Activated naive CD8-positive, alpha-beta T cell (primary cell): ENCODE results near the gene ZNF408.

Experiments
- H3K27ac Mint-ChIP-seq: one replicate; pipeline ENCODE4 v1.8.0; 2021; ENCODE audit warnings: mixed read lengths
- H3K27me3 Mint-ChIP-seq: one replicate; pipeline ENCODE4 v1.8.0; 2021; ENCODE audit warnings: mixed read lengths
- H3K36me3 Mint-ChIP-seq: one replicate; pipeline ENCODE4 v1.8.0; 2021; ENCODE audit warnings: mixed read lengths
- H3K4me1 Mint-ChIP-seq: one replicate; pipeline ENCODE4 v1.8.0; 2021; ENCODE audit warnings: low read depth, mixed read lengths
- H3K4me3 Mint-ChIP-seq: one replicate; pipeline ENCODE4 v1.8.0; 2021; ENCODE audit warnings: mild to moderate bottlenecking, mixed read lengths
- H3K9me3 Mint-ChIP-seq: one replicate; pipeline ENCODE4 v1.8.0; 2021; ENCODE audit warnings: low read depth, mixed read lengths

The ZNF408 gene

GRCh38 chr11:46671958-46672315 is 28.9 kb upstream of the ZNF408 start:
- H3K4me1 Mint-ChIP-seq: peaks cover 77% of the 10 kb centered on the region
- peaks cover 4% of the 10 kb centered on the region for H3K36me3 Mint-ChIP-seq
- no peaks in the 10 kb centered on the region for H3K27me3 Mint-ChIP-seq
- peak overlapping the region; percentile 27 for H3K4me3 Mint-ChIP-seq
- H3K27ac Mint-ChIP-seq: peak overlapping the region; percentile 90
- no peaks in the 10 kb centered on the region for H3K9me3 Mint-ChIP-seq

- H3K27ac Mint-ChIP-seq: peak overlapping the region; percentile 90
- peaks cover 6% of the 10 kb centered on the region for H3K36me3 Mint-ChIP-seq
Observed at GRCh38 chr11:46672381-46672839, 28.4 kb upstream of the ZNF408 start.

GRCh38 chr11:46673713-46674462 is 26.9 kb upstream of the ZNF408 start:
- Mint-ChIP-seq H3K27ac (peak overlapping the region; percentile 78), H3K4me1 (peaks cover 83% of the 10 kb centered on the region), H3K36me3 (peaks cover 6% of the 10 kb centered on the region), H3K9me3 (no peaks in the 10 kb centered on the region), H3K4me3 (no peak overlapping the region), H3K27me3 (no peaks in the 10 kb centered on the region)

More at GRCh38 chr11:46672381-46672839, 28.4 kb upstream of the ZNF408 start:
- Mint-ChIP-seq H3K4me1 (peaks cover 81% of the 10 kb centered on the region), H3K4me3 (peak overlapping the region; percentile 27), H3K9me3 (no peaks in the 10 kb centered on the region), H3K27me3 (no peaks in the 10 kb centered on the region)

- peak overlapping the region; percentile 12 for H3K4me3 Mint-ChIP-seq
- H3K27me3 Mint-ChIP-seq: no peaks in the 10 kb centered on the region
- H3K9me3 Mint-ChIP-seq: no peaks in the 10 kb centered on the region
- H3K4me1 Mint-ChIP-seq: peaks cover 76% of the 10 kb centered on the region
- H3K36me3 Mint-ChIP-seq: peaks cover 6% of the 10 kb centered on the region
- peak overlapping the region; percentile 78 for H3K27ac Mint-ChIP-seq
Observed at GRCh38 chr11:46674463-46675287, 26.2 kb upstream of the ZNF408 start.

- Mint-ChIP-seq H3K27ac (peak overlapping the region; percentile 78), H3K27me3 (no peaks in the 10 kb centered on the region), H3K9me3 (no peaks in the 10 kb centered on the region), H3K4me3 (no peak overlapping the region), H3K36me3 (peaks cover 6% of the 10 kb centered on the region), H3K4me1 (peaks cover 70% of the 10 kb centered on the region)
Observed at GRCh38 chr11:46675288-46675851, 25.5 kb upstream of the ZNF408 start.

GRCh38 chr11:46675949-46676348 is 24.9 kb upstream of the ZNF408 start:
- Mint-ChIP-seq H3K27me3 (no peaks in the 10 kb centered on the region), H3K4me3 (no peak overlapping the region), H3K27ac (no peak overlapping the region), H3K4me1 (peaks cover 65% of the 10 kb centered on the region), H3K9me3 (no peaks in the 10 kb centered on the region), H3K36me3 (peaks cover 6% of the 10 kb centered on the region)

GRCh38 chr11:46676436-46677158 is 24.2 kb upstream of the ZNF408 start:
- Mint-ChIP-seq H3K27me3 (no peaks in the 10 kb centered on the region), H3K9me3 (no peaks in the 10 kb centered on the region), H3K4me1 (peaks cover 59% of the 10 kb centered on the region), H3K36me3 (peaks cover 6% of the 10 kb centered on the region), H3K4me3 (no peak overlapping the region), H3K27ac (peak overlapping the region; percentile 75)

GRCh38 chr11:46677169-46677568 is 23.7 kb upstream of the ZNF408 start:
- peaks cover 6% of the 10 kb centered on the region for H3K36me3 Mint-ChIP-seq
- H3K4me1 Mint-ChIP-seq: peaks cover 53% of the 10 kb centered on the region
- no peaks in the 10 kb centered on the region for H3K27me3 Mint-ChIP-seq
- H3K9me3 Mint-ChIP-seq: no peaks in the 10 kb centered on the region
- H3K27ac Mint-ChIP-seq: peak overlapping the region; percentile 75
- no peak overlapping the region for H3K4me3 Mint-ChIP-seq

- peaks cover 2% of the 10 kb centered on the region for H3K36me3 Mint-ChIP-seq
Observed at GRCh38 chr11:46677991-46678740, 22.7 kb upstream of the ZNF408 start.

GRCh38 chr11:46678741-46679130 is 22.1 kb upstream of the ZNF408 start:
- Mint-ChIP-seq H3K27ac (no peak overlapping the region), H3K4me1 (peaks cover 38% of the 10 kb centered on the region), H3K9me3 (no peaks in the 10 kb centered on the region), H3K36me3 (peaks cover 2% of the 10 kb centered on the region), H3K27me3 (no peaks in the 10 kb centered on the region), H3K4me3 (no peak overlapping the region)

More at GRCh38 chr11:46677991-46678740, 22.7 kb upstream of the ZNF408 start:
- no peak overlapping the region for H3K4me3 Mint-ChIP-seq
- H3K4me1 Mint-ChIP-seq: peaks cover 43% of the 10 kb centered on the region
- H3K9me3 Mint-ChIP-seq: no peaks in the 10 kb centered on the region
- H3K27me3 Mint-ChIP-seq: no peaks in the 10 kb centered on the region
- H3K27ac Mint-ChIP-seq: no peak overlapping the region

GRCh38 chr11:46679241-46680163 is 21.3 kb upstream of the ZNF408 start:
- Mint-ChIP-seq H3K36me3 (peaks cover 2% of the 10 kb centered on the region), H3K27ac (no peak overlapping the region), H3K4me1 (peaks cover 31% of the 10 kb centered on the region)

GRCh38 chr11:46680164-46680760 is 20.6 kb upstream of the ZNF408 start:
- H3K27ac Mint-ChIP-seq: no peak overlapping the region
- H3K4me1 Mint-ChIP-seq: peaks cover 23% of the 10 kb centered on the region
- no peaks in the 10 kb centered on the region for H3K27me3 Mint-ChIP-seq
- H3K36me3 Mint-ChIP-seq: peaks cover 2% of the 10 kb centered on the region
- no peak overlapping the region for H3K4me3 Mint-ChIP-seq
- H3K9me3 Mint-ChIP-seq: no peaks in the 10 kb centered on the region

More at GRCh38 chr11:46679241-46680163, 21.3 kb upstream of the ZNF408 start:
- H3K4me3 Mint-ChIP-seq: no peak overlapping the region
- H3K9me3 Mint-ChIP-seq: no peaks in the 10 kb centered on the region
- no peaks in the 10 kb centered on the region for H3K27me3 Mint-ChIP-seq

GRCh38 chr11:46680815-46681214 is 20.0 kb upstream of the ZNF408 start:
- Mint-ChIP-seq H3K4me1 (peaks cover 18% of the 10 kb centered on the region), H3K36me3 (peaks cover 2% of the 10 kb centered on the region), H3K27me3 (no peaks in the 10 kb centered on the region), H3K27ac (no peak overlapping the region), H3K4me3 (no peak overlapping the region), H3K9me3 (no peaks in the 10 kb centered on the region)
